Esophagus squamous epithelium (tissue), 4 donors: Measurements from ENCODE around the gene SNX10.

Source experiments
- POLR2A ChIP-seq, 4 donors: fragments of 450-650 bp; IDR thresholded peaks; one replicate each; pipeline ENCODE4 v1.6.1; 2017; ENCODE audit warnings: antibody characterized with exemption in 4 of 4, mild to moderate bottlenecking in 4 of 4, moderate library complexity in 3 of 4
- TF ChIP-seq, protein P1 (sequence below), 6 experiments: fragments of 450-650 bp in 4 of 6; fragments of 200-600 bp in 2 of 6; sonication (generic) in 2 of 6; IDR thresholded peaks; one replicate each; pipeline ENCODE4 v1.5.1; 2016 to 2019; ENCODE audit warnings: antibody characterized with exemption in 6 of 6, mild to moderate bottlenecking in 4 of 6, moderate library complexity in 4 of 6

DNA sequence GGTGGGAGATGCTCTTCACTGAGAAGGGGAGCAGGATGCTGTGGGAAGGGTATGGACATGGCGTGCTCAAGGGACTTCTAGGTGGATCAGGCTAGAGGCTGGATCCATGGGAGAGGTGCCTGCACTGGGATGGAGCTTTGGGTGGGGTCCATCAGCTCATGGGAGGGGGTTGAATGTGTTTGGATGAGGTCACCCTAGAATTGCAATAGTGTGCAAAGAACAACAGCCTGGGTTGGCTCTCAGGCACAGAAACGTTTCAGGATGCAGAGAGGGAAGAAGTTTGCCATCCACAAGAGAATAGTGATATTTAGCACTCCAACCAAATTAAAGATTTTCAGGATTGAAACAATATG is 66.1 kb downstream of the SNX10 start:
- TF ChIP-seq, protein P1, sequence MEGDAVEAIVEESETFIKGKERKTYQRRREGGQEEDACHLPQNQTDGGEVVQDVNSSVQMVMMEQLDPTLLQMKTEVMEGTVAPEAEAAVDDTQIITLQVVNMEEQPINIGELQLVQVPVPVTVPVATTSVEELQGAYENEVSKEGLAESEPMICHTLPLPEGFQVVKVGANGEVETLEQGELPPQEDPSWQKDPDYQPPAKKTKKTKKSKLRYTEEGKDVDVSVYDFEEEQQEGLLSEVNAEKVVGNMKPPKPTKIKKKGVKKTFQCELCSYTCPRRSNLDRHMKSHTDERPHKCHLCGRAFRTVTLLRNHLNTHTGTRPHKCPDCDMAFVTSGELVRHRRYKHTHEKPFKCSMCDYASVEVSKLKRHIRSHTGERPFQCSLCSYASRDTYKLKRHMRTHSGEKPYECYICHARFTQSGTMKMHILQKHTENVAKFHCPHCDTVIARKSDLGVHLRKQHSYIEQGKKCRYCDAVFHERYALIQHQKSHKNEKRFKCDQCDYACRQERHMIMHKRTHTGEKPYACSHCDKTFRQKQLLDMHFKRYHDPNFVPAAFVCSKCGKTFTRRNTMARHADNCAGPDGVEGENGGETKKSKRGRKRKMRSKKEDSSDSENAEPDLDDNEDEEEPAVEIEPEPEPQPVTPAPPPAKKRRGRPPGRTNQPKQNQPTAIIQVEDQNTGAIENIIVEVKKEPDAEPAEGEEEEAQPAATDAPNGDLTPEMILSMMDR (IDR thresholded peaks at IDR 0.05), result no peak
- no peak for TF ChIP-seq POLR2A (IDR thresholded peaks at IDR 0.05)
